Hepatocyte (in vitro differentiated cells): ENCODE measurements around the gene SRRM3. TPM values are rescaled to one million over a fixed set of nuclear protein-coding genes. Genes with fewer than 3 reads are reported as not detected.
"Not testable (repeated sequence)": the region's sequence is repeated elsewhere in the genome, so short reads cannot be mapped to it uniquely, and the experiment has no call there.

Experiments
- DNase-seq: peaks from one replicate; pipeline ENCODE4 v3.0.0-alpha.2; 2016; ENCODE audit warnings: low spot score
- H2AFZ ChIP-seq: fragments of 200-600 bp; sonication (generic); 2 replicates; pipeline ENCODE4 v1.6.0; 2016; ENCODE audit warnings: antibody characterized with exemption, mild to moderate bottlenecking
- H3K27ac ChIP-seq: fragments of 200-600 bp; sonication (generic); 2 replicates; pipeline ENCODE4 v1.5.1; 2016; ENCODE audit warnings: mild to moderate bottlenecking
- H3K27me3 ChIP-seq: fragments of 200-600 bp; sonication (generic); 2 replicates; pipeline ENCODE4 v1.6.1; 2016
- H3K36me3 ChIP-seq: fragments of 200-600 bp; sonication (generic); replicated peaks from 2 replicates; pipeline ENCODE4 v1.5.1; 2016; ENCODE audit warnings: low read depth; ENCODE audit not compliant: insufficient read depth
- H3K4me1 ChIP-seq: fragments of 200-600 bp; sonication (generic); 2 replicates; pipeline ENCODE4 v1.5.1; 2016; ENCODE audit warnings: mild to moderate bottlenecking, moderate library complexity; ENCODE audit not compliant: insufficient read depth
- H3K4me2 ChIP-seq: fragments of 200-600 bp; sonication (generic); 2 replicates; pipeline ENCODE4 v1.6.0; 2016
- H3K4me3 ChIP-seq: fragments of 200-600 bp; sonication (generic); 2 replicates; pipeline ENCODE4 v1.5.1; 2016; ENCODE audit warnings: mild to moderate bottlenecking
- H3K79me2 ChIP-seq: fragments of 200-600 bp; sonication (generic); 2 replicates; pipeline ENCODE4 v1.6.0; 2017; ENCODE audit warnings: mild to moderate bottlenecking
- H3K9me2 ChIP-seq: fragments of 200-600 bp; sonication (generic); replicated peaks from 2 replicates; pipeline ENCODE4 v1.6.0; 2017; ENCODE audit warnings: mild to moderate bottlenecking; ENCODE audit not compliant: insufficient read depth
- H3K9me3 ChIP-seq: fragments of 200-600 bp; sonication (generic); 2 replicates; pipeline ENCODE4 v1.5.1; 2016; ENCODE audit warnings: low read depth, mild to moderate bottlenecking
- H4K20me1 ChIP-seq: fragments of 200-600 bp; sonication (generic); 2 replicates; pipeline ENCODE4 v1.6.0; 2016; ENCODE audit warnings: mild to moderate bottlenecking; ENCODE audit not compliant: insufficient read depth, poor library complexity, severe bottlenecking
- CTCF ChIP-seq: fragments of 200-600 bp; sonication (generic); IDR thresholded peaks from 2 replicates; pipeline ENCODE4 v1.5.1; 2016; ENCODE audit warnings: antibody characterized with exemption, mild to moderate bottlenecking; ENCODE audit not compliant: poor library complexity
- EZH2 ChIP-seq: fragments of 200-600 bp; sonication (generic); IDR thresholded peaks from 2 replicates; pipeline ENCODE4 v1.6.1; 2016; ENCODE audit warnings: antibody characterized with exemption, mild to moderate bottlenecking, borderline replicate concordance
- EZH2phosphoT487 ChIP-seq: fragments of 200-600 bp; sonication (generic); IDR thresholded peaks from one replicate; pipeline ENCODE4 v1.6.1; 2018; ENCODE audit warnings: antibody characterized with exemption, mild to moderate bottlenecking, low read depth, moderate library complexity; ENCODE audit not compliant: unreplicated experiment, severe bottlenecking
- WGBS: methylation state at CpG from one replicate; pipeline ENCODE4 v1.1.6; 2016; ENCODE audit warnings: low lambda C conversion rate; ENCODE audit errors: missing lambda C conversion rate; 5-methylcytosine and 5-hydroxymethylcytosine counted together
- polyA plus RNA-seq: library from polyadenylated mRNA; unstranded; fragments of >200 nt; fragmentation: Nextera tagmentation; extraction: Ambion mirVana; gene quantifications from 2 replicates; pipeline ENCODE4 v1.2.1, GENCODE V29; 2016
- total RNA-seq: library from RNA; depleted of rRNA; stranded (reverse); fragments of >200 nt; gene quantifications from 2 replicates; pipeline ENCODE4 v1.2.3, GENCODE V29; 2014

Gene SRRM3
- total and polyA plus RNA-seq, 2 experiments from 2014 or later: 1.5 to 2.3 TPM

- Histone ChIP-seq H3K27me3 (no peaks in the 10 kb centered on the region), H3K36me3 (no peaks in the 10 kb centered on the region), H3K4me3 (no peak overlapping the region), H3K9me3 (no peaks in the 10 kb centered on the region), H3K79me2 (peaks cover under 1% of the 10 kb centered on the region), H2AFZ (no peak overlapping the region), H3K4me1 (peaks cover 8% of the 10 kb centered on the region), H3K27ac (no peak overlapping the region), H3K9me2 (no peaks in the 10 kb centered on the region), H3K4me2 (no peak overlapping the region), H4K20me1 (no peaks in the 10 kb centered on the region)
- WGBS: 10% methylated on average over 15 of the region's 15 CpGs
- peak; percentile 95 for DNase-seq
- TF ChIP-seq CTCF (peak; percentile 100), EZH2phosphoT487 (no peak), EZH2 (no peak)
Measured at GRCh38 chr7:76314042-76314721, 112.5 kb downstream of the SRRM3 start.

DNA sequence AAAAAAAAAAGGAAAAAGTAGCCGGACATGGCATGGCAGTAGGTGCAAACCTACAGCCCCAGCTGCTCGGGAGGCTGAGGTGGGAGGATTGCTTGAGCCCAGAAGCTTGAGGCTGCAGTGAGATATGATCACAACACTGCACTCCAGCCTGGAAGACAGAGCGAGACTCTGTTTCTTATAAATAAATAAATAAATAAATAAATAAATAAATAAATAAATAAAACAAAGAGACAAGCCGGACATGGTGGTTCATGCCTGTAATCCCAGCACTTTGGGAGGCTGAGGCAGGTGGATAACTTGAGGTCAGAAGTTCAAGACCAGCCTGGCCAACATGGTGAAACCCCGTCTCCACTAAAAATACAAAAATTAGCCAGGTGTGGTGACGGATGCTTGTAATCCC is 113.0 kb downstream of the SRRM3 start:
- WGBS: 74% methylated on average over 6 of the region's 6 CpGs
- H3K4me1 ChIP-seq: peaks cover 12% of the 10 kb centered on the region
- not testable (repeated sequence) for H3K9me2 ChIP-seq, H2AFZ ChIP-seq, H3K27me3 ChIP-seq, H3K27ac ChIP-seq, H3K4me2 ChIP-seq, H3K79me2 ChIP-seq, DNase-seq, H4K20me1 ChIP-seq, H3K36me3 ChIP-seq, H3K9me3 ChIP-seq, H3K4me3 ChIP-seq

DNA sequence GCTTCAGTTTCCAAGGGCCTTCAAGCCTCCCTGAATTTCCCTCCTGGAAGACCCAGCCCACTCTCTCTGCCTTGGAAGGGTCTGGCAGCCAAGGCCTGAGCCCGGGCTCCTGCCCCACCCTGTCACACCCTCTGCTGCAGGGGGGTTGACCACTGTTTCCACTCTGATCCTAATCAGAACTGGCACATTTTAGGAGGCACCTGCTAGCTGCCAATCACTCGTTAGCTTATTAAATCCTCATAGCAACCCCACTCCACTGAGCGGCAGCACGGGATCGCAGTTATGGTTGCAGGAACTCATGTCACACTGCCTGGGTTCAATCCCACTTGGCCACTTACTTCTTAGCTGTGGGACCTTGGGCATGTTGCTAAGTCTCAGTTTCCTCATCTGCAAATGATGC is 113.7 kb downstream of the SRRM3 start:
- H4K20me1 ChIP-seq: no peaks in the 10 kb centered on the region
- H3K27me3 ChIP-seq: no peaks in the 10 kb centered on the region
- peaks cover 12% of the 10 kb centered on the region for H3K79me2 ChIP-seq
- no peak for DNase-seq
- no peak overlapping the region for H2AFZ ChIP-seq
- peaks cover 12% of the 10 kb centered on the region for H3K4me1 ChIP-seq
- no peak overlapping the region for H3K4me2 ChIP-seq
- no peaks in the 10 kb centered on the region for H3K36me3 ChIP-seq
- no peaks in the 10 kb centered on the region for H3K9me2 ChIP-seq
- H3K9me3 ChIP-seq: no peaks in the 10 kb centered on the region
- 94% methylated on average over 5 of the region's 5 CpGs for WGBS
- H3K27ac ChIP-seq: no peak overlapping the region
- H3K4me3 ChIP-seq: no peak overlapping the region
- TF ChIP-seq EZH2 (no peak), EZH2phosphoT487 (no peak), CTCF (no peak)

GRCh38 chr7:76316984-76317781 is 115.5 kb downstream of the SRRM3 start:
- Histone ChIP-seq H3K4me3 (peak overlapping the region; percentile 13), H3K27me3 (no peaks in the 10 kb centered on the region), H2AFZ (peak overlapping the region; percentile 78), H3K27ac (peak overlapping the region; percentile 98), H3K9me3 (no peaks in the 10 kb centered on the region), H3K36me3 (no peaks in the 10 kb centered on the region), H3K79me2 (peaks cover 20% of the 10 kb centered on the region), H3K9me2 (no peaks in the 10 kb centered on the region), H4K20me1 (no peaks in the 10 kb centered on the region), H3K4me2 (peak overlapping the region; percentile 85), H3K4me1 (peaks cover 12% of the 10 kb centered on the region)
- TF ChIP-seq EZH2 (no peak), CTCF (no peak), EZH2phosphoT487 (no peak)
- DNase-seq: no peak
- 72% methylated on average over 14 of the region's 14 CpGs for WGBS
